Measurements from ENCODE around the gene CDC42EP4.

GRCh38 chr17:73354423-73355284, 42.9 kb upstream of the CDC42EP4 start:
- TF ChIP-seq, protein P1, sequence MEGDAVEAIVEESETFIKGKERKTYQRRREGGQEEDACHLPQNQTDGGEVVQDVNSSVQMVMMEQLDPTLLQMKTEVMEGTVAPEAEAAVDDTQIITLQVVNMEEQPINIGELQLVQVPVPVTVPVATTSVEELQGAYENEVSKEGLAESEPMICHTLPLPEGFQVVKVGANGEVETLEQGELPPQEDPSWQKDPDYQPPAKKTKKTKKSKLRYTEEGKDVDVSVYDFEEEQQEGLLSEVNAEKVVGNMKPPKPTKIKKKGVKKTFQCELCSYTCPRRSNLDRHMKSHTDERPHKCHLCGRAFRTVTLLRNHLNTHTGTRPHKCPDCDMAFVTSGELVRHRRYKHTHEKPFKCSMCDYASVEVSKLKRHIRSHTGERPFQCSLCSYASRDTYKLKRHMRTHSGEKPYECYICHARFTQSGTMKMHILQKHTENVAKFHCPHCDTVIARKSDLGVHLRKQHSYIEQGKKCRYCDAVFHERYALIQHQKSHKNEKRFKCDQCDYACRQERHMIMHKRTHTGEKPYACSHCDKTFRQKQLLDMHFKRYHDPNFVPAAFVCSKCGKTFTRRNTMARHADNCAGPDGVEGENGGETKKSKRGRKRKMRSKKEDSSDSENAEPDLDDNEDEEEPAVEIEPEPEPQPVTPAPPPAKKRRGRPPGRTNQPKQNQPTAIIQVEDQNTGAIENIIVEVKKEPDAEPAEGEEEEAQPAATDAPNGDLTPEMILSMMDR (conservative IDR thresholded peaks at IDR 0.05; ENCODE audit: low read depth in 2 of 2): no peak
- TF ChIP-seq, protein P2, sequence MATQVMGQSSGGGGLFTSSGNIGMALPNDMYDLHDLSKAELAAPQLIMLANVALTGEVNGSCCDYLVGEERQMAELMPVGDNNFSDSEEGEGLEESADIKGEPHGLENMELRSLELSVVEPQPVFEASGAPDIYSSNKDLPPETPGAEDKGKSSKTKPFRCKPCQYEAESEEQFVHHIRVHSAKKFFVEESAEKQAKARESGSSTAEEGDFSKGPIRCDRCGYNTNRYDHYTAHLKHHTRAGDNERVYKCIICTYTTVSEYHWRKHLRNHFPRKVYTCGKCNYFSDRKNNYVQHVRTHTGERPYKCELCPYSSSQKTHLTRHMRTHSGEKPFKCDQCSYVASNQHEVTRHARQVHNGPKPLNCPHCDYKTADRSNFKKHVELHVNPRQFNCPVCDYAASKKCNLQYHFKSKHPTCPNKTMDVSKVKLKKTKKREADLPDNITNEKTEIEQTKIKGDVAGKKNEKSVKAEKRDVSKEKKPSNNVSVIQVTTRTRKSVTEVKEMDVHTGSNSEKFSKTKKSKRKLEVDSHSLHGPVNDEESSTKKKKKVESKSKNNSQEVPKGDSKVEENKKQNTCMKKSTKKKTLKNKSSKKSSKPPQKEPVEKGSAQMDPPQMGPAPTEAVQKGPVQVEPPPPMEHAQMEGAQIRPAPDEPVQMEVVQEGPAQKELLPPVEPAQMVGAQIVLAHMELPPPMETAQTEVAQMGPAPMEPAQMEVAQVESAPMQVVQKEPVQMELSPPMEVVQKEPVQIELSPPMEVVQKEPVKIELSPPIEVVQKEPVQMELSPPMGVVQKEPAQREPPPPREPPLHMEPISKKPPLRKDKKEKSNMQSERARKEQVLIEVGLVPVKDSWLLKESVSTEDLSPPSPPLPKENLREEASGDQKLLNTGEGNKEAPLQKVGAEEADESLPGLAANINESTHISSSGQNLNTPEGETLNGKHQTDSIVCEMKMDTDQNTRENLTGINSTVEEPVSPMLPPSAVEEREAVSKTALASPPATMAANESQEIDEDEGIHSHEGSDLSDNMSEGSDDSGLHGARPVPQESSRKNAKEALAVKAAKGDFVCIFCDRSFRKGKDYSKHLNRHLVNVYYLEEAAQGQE (IDR thresholded peaks at IDR 0.05; ENCODE audit: unreplicated experiment): no peak
- no peak for TF ChIP-seq CREB1 (CRISPR knock-in tag; IDR thresholded peaks at IDR 0.05; ENCODE audit: low read depth)
- TF ChIP-seq NANOG (IDR thresholded peaks at IDR 0.05; ENCODE audit: borderline replicate concordance): no peak
